Nephron progenitor cell (in vitro differentiated cells): ENCODE measurements around the gene TP63.

Source experiments
- DNase-seq: peaks from one replicate; pipeline ENCODE4 v3.0.0; 2021
- H3K27ac Mint-ChIP-seq: 2 replicates; pipeline ENCODE4 v1.8.0; 2021; ENCODE audit warnings: mild to moderate bottlenecking, moderate library complexity, mixed read lengths
- H3K27me3 Mint-ChIP-seq: 2 replicates; pipeline ENCODE4 v1.8.0; 2021; ENCODE audit warnings: mild to moderate bottlenecking, low read depth, mixed read lengths; ENCODE audit not compliant: poor library complexity
- H3K36me3 Mint-ChIP-seq: 2 replicates; pipeline ENCODE4 v1.8.0; 2021; ENCODE audit warnings: low read depth, mixed read lengths
- H3K4me1 Mint-ChIP-seq: 2 replicates; pipeline ENCODE4 v1.8.0; 2021; ENCODE audit warnings: mixed read lengths
- H3K4me3 Mint-ChIP-seq: 2 replicates; pipeline ENCODE4 v1.8.0; 2021; ENCODE audit warnings: mild to moderate bottlenecking, moderate library complexity, mixed read lengths
- H3K9me3 Mint-ChIP-seq: 2 replicates; pipeline ENCODE4 v1.8.0; 2021; ENCODE audit warnings: mild to moderate bottlenecking, moderate library complexity, mixed read lengths
- TF ChIP-seq, protein P1 (sequence below): fragments of 200-600 bp; sonication (generic); IDR thresholded peaks from 2 replicates; pipeline ENCODE4 v1.5.0; 2021; ENCODE audit warnings: antibody characterized with exemption

Gene TP63

DNA sequence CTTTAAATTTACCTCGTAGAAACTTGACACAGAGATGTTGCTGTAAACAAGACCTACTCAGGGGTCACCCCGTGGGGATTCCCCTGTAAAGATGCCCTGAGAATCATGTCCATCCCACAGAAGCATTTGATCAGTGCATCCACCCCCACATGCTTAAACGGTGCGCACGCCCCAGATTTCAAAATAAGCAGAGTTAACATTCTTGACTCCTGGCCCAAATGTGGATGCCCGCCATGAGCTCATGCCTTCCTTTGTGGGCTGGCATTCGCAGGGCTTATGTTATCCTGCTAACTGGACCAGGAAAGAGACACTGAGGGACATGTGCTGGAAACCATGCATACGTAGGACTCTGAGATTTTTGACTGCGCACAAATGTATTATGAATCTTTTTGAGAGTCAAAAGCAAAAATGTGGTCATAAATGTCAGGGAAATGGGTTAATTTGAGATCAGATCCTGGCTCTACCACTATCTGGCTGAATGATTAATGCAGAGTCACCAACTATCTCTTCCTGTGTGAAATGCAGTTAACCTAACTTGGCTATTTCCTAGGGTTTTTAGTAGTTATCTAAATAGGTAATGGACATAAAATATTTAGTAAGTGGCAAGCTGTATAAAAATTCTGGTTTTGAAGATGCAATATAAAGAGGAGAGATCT is 9.1 kb upstream of the TP63 start:
- Mint-ChIP-seq H3K4me3 (no peak overlapping the region), H3K4me1 (peaks cover 14% of the 10 kb centered on the region), H3K36me3 (no peaks in the 10 kb centered on the region), H3K27ac (no peak overlapping the region), H3K9me3 (no peaks in the 10 kb centered on the region), H3K27me3 (no peaks in the 10 kb centered on the region)
- DNase-seq = no peak
- TF ChIP-seq, protein P1, sequence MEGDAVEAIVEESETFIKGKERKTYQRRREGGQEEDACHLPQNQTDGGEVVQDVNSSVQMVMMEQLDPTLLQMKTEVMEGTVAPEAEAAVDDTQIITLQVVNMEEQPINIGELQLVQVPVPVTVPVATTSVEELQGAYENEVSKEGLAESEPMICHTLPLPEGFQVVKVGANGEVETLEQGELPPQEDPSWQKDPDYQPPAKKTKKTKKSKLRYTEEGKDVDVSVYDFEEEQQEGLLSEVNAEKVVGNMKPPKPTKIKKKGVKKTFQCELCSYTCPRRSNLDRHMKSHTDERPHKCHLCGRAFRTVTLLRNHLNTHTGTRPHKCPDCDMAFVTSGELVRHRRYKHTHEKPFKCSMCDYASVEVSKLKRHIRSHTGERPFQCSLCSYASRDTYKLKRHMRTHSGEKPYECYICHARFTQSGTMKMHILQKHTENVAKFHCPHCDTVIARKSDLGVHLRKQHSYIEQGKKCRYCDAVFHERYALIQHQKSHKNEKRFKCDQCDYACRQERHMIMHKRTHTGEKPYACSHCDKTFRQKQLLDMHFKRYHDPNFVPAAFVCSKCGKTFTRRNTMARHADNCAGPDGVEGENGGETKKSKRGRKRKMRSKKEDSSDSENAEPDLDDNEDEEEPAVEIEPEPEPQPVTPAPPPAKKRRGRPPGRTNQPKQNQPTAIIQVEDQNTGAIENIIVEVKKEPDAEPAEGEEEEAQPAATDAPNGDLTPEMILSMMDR = no peak

DNA sequence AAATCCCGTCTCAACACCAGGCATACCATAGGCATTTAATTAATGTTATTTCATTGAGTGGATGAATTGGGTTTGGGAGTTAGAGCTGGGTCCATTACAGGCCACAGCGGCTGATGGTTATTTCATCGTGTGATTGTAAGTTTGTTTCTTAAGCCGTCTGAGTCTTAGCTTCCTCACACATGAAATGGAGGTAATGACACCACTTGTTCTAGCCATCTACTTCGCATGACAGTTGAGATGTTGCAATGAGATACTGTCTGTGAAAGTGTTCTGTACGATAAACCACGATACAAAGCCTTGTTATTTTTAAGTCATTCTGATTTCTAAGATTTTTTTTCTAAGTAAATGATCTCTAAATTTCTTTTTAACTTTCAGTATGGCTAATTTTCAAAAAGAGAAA is 8.6 kb upstream of the TP63 start:
- no peak overlapping the region for H3K4me3 Mint-ChIP-seq
- DNase-seq = no peak
- H3K27me3 Mint-ChIP-seq = no peaks in the 10 kb centered on the region
- no peak overlapping the region for H3K27ac Mint-ChIP-seq
- TF ChIP-seq, protein P1 = no peak
- H3K36me3 Mint-ChIP-seq = no peaks in the 10 kb centered on the region
- H3K4me1 Mint-ChIP-seq = peaks cover 14% of the 10 kb centered on the region
- H3K9me3 Mint-ChIP-seq = no peaks in the 10 kb centered on the region

DNA sequence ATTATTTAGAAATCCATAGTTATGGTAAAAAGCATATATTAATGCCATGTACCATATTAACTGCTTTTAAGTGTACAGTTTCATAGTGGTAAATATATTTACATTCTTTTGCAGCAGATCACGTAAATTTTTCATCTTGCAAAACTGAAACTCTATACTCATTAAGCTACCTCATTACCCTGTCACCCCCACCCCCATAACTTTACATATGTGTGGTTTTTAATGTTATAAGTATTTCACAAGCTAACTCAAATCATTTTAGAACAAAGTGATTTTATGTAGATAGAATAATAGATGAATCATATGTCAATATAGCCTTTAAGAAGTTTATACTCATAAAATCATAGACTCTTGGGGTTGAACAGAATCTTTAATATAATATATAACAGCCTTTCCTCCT is 7.1 kb upstream of the TP63 start:
- DNase-seq = no peak
- Mint-ChIP-seq H3K27ac (no peak overlapping the region), H3K36me3 (no peaks in the 10 kb centered on the region), H3K27me3 (no peaks in the 10 kb centered on the region), H3K9me3 (no peaks in the 10 kb centered on the region), H3K4me1 (peaks cover 14% of the 10 kb centered on the region), H3K4me3 (no peak overlapping the region)
- TF ChIP-seq, protein P1 = no peak

DNA sequence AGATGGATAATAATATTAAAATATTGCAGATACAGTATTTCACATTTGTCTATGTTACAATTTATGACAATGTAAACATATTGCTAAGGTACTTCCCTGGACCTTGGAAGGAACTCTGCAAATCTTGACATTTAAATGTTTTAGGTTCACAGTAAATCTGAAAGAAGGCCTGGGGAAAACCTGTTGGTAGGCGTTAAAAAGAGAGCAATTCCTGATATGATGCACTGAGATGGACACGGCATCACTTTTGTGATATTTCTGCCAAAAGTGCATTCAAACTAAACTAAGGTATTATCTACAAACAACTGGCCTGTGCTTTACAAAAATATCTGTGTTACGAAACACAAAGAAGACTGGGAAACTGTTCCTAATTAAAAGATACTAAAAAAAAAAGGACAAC is 6.1 kb upstream of the TP63 start:
- Mint-ChIP-seq H3K4me1 (peaks cover 14% of the 10 kb centered on the region), H3K27me3 (no peaks in the 10 kb centered on the region), H3K36me3 (no peaks in the 10 kb centered on the region), H3K27ac (no peak overlapping the region), H3K9me3 (no peaks in the 10 kb centered on the region), H3K4me3 (no peak overlapping the region)
- TF ChIP-seq, protein P1 = no peak
- no peak for DNase-seq

DNA sequence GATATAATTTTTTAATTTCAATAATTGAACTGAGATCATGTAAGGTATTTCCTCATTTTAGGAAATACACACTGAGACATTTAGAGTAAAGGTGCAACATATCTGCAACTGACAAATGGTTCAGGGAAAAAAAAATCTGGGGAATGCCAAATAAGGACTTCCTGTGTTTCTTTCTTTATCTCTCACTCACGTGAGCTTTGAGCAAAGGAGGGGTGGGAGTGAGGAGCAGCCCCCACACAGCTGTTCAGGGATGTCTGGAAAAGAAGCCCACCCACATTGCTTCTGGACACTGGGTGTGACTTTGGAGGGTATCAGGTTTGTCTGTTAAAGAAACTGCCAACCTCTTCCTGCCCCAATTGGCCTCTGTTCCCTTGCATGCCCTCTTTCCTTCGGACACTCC is 5.6 kb upstream of the TP63 start:
- H3K27ac Mint-ChIP-seq = no peak overlapping the region
- H3K9me3 Mint-ChIP-seq = no peaks in the 10 kb centered on the region
- no peak overlapping the region for H3K4me3 Mint-ChIP-seq
- H3K36me3 Mint-ChIP-seq = no peaks in the 10 kb centered on the region
- H3K27me3 Mint-ChIP-seq = no peaks in the 10 kb centered on the region
- DNase-seq = peak; percentile 20
- peaks cover 14% of the 10 kb centered on the region for H3K4me1 Mint-ChIP-seq
- TF ChIP-seq, protein P1 = no peak

DNA sequence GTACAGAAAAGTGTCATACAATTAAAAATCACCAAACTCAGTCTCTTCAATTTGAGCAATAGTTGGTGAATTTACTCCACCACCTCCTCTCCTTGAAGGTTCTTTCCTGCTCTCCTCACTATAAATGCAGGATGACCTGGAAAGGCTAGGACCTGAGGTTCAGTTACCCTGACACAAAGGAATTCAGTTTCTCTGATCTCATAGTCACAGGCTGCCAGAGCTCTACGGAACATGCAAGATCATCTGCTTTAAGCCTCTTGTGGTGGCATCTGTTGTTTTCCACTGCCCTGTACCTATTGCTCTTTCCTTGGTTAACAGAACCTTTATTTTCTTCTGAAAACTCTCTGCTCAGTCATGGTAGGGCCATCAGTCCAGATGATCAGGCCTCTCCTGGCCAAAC is 4.9 kb upstream of the TP63 start:
- H3K9me3 Mint-ChIP-seq = no peaks in the 10 kb centered on the region
- H3K4me3 Mint-ChIP-seq = no peak overlapping the region
- no peaks in the 10 kb centered on the region for H3K27me3 Mint-ChIP-seq
- DNase-seq = no peak
- no peaks in the 10 kb centered on the region for H3K36me3 Mint-ChIP-seq
- no peak overlapping the region for H3K27ac Mint-ChIP-seq
- H3K4me1 Mint-ChIP-seq = peaks cover 14% of the 10 kb centered on the region
- TF ChIP-seq, protein P1 = no peak
